GM04503 (cell line): ENCODE measurements around the gene SLC25A22.

Experiments used
- DNase-seq: peaks from one replicate; pipeline ENCODE4 v3.0.0-alpha.2; 2012; ENCODE audit warnings: low read depth

SLC25A22 gene

DNA sequence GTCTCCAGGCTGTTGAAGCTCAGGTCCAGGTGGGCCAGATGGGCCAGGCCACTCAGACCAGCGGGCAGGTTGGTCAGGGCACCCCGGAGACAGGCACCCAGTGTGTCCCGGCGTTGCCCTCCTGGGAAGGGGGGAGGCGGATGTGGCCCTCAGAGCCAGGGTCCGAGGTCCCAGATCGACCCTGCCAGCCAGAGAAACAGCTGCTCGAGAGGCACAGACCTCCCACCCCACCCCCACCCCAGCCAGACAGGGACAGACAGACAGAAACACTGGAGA, 5.3 kb upstream of the SLC25A22 start:
- no peak for DNase-seq

DNA sequence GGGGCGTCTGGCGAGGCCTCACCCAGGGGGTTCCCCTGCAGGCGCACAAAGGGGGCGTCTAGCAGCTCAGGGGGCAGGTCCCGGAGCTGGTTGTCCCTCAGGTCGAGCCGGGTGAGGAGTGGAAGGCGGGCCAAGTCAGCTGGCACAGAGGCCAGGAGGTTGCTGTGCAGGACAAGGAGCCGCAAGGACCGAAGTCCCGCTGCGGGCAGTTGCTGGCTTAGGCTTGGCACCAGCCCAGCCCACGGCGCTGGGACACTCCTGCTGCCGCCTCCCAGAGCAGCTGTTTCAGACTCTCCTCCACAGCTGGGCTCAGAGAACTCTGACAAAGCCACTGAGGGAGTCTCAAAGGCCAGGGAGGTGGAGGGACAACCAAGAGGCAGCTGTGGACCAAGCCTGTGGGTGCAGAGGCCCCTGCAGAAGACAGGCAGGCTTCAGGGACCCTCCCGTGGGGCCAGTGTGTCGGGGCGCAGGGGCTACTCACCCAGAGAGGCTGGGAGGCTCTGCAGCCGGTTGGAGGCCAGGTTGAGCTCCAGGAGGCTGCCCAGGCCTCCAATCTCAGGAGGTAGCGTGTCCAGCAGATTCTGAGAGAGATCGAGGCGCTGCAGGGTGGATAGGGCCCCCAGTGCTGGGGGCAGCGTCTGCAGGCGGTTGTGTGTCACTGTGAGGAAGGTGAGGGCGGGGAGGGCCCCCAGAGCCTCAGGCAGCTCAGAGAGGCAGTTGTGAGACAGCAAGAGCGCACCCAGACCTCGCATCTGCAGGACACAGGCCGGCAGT, 4.8 kb upstream of the SLC25A22 start:
- no peak for DNase-seq

DNA sequence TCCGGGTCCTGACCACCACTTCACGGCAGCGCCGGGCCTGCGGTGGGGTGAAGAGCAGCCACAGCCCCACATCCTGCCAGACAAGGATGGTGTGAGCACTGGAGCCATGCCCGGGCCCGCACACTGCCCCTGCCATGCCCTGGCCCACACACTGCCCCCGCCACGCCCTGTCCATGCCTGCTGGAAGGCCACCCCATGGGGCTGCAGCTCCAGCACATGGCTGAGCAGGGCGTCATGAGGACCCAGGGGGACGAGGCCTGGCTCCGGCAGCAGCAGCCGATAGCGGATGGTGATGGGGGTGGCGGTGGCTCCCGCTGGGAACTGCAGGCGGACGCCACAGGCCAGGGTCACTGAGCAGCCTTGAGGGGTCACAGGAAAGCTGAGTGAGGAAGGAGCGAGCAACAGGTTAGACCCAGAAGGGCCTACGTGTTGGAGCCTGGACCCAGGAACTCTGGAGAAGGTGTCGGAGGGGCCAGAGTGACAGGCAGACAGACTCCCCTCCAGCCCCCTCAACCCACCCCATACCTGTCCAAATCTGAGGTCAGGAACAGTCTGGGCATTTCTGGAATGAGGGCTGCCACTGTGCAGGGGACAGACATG, 4.0 kb upstream of the SLC25A22 start:
- no peak for DNase-seq

DNA sequence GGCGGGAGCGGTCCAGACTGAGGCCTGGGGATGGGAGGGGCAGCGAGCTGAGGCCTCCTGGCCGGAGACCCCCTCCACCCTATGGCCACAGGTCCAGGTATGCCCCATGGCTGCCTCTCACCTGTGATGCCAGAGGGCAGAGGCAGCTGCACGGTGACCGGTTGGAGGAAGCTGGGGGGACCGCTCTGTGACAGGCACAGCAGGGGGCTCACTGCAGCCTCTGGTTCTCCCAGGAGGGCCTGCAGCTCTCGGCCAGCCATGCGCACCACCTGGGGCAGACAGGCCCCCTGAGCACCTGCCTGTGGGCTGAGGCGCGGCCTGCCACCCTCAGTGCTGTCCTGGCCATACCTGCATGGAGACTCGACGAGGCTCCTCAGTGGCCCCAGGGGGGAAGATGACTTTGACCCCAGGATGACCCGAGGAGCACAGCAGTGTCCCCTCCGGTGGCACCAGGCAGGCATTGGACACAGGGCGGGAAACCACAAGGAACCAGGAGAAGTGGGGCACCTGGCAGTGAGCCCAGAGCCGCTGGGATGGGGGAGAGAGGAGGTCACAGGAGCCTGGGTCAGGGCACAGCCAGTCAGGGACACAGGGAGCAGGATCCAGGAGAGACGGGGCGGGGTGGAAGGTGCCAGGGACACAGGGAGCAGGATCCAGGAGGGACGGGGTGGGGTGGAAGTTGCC, 3.2 kb upstream of the SLC25A22 start:
- no peak for DNase-seq

DNA sequence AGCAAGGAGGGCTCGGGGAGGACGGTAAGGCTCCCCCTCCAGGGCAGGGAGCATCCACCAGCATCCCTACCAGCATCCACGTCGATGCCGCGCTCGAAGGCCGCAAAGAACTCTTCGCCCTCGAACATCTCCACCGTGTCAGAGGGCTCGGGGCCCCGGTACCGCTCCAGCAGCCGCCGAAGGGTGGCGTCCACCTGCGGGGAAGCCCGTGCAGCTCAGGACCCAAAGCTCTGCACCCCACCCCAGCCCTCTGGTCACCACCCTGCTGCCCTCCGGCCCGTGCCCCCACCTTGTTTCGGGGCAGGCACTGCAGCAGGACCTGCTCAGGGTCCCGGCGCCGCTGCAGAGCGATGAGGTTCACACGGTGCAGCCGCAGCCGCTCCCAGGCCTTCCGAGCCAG, 2.4 kb upstream of the SLC25A22 start:
- DNase-seq = no peak

DNA sequence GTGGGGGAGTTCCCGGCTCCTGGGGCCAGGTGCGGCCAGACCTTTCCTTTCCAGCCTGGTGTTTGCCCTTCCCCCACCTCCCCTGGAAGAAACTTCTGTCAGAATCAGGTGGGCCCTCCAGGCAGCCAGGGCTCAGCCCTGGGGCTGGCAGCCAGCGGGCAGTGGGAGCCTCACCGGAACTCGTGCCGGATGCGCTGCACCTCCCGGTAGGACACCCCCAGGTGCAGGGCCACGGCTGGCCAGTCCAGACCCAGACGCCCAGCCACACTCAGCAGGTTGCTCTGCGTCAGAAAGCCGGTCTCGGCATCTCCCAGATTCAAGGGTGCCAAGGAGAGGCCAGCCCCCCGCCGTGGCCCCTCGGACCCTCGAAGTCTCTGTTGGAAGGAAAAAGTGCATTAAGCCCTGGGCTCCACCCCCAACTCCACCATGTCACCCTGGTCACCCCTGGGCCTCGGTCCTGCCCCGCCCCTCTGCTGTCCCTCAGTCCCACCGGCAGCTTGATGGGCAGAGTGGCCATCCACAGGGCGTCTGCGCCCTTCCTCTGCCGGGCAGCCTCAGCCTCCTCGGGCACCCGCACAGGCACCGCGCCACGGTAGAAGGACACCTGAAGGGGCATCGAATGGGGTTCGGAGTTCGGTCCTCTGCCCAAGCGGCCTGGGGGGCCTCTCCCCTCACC, 1.7 kb upstream of the SLC25A22 start:
- no peak for DNase-seq

DNA sequence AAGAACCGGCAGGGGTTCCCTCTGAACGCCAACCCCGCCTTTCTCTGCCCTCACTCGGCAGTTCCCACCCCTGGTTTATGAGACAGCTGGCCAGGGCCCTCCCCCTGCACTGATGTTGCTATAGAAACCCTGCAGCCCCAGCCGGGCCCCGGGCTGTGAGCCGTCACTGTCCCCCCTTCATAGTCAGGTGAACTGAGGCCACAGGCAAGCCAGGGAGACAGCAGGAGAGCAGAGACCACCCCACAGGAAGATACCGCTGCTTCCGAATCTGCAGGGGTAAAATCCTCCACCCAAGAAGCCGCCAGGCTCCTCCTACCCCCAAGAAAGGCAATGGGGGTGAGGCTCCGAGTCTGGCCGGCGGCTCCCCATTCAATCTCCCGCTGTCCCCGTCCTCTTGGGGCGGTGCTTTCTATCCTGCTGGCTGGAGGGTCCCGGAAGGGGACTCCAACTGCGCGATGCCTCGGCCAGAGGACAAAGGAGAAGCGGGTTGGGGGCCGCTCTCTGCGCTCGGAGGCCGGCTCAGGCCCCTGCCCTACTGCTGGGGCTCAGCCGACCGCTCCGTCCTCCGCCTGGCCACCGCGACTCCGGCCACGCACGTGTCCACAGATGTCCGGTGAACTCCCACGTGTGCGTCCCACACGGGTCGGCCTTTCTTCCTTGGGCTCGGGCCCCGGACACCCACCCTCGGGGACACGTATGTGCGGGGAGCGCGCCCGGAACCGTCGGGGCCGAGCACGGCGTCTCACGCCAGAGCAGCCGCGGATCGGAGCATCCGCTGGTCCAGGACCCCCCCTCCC, 587 bp downstream of the SLC25A22 start:
- peak; percentile 42 for DNase-seq

DNA sequence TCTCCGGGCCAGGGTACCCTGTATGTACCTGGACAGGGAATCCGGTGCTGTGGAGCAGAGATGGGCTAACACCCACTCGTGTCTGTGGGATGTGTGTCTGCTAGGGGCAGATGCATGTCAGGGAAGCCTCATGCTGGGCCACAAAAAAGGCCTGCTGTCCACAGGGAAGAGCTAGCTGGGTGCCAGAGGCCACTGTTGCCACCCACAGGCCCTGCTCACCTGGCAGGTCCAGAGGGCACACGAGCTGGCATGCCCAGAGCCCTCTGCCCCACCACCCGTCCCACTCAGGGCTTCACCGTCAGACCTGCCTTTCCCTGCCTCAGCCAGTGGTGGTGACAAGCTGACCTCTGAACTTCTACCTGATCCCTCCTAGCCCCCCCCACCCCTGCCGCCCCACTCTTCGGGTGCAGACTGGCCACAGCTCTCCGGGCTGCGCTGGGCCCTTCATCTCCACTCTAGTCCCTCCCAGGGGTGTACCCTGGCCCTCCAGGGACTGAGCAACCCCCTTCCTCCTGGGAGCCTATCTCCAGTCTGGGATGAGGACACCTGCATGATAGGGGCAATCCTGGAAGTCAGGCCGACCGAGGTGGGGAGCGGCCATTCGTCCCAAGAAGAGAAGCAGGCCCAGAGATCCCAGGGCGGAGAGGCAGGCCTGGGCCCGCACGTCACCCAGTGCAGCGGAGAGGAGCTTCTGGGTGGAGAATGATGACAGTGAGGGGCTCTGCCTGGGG, 1.4 kb downstream of the SLC25A22 start:
- DNase-seq = no peak

DNA sequence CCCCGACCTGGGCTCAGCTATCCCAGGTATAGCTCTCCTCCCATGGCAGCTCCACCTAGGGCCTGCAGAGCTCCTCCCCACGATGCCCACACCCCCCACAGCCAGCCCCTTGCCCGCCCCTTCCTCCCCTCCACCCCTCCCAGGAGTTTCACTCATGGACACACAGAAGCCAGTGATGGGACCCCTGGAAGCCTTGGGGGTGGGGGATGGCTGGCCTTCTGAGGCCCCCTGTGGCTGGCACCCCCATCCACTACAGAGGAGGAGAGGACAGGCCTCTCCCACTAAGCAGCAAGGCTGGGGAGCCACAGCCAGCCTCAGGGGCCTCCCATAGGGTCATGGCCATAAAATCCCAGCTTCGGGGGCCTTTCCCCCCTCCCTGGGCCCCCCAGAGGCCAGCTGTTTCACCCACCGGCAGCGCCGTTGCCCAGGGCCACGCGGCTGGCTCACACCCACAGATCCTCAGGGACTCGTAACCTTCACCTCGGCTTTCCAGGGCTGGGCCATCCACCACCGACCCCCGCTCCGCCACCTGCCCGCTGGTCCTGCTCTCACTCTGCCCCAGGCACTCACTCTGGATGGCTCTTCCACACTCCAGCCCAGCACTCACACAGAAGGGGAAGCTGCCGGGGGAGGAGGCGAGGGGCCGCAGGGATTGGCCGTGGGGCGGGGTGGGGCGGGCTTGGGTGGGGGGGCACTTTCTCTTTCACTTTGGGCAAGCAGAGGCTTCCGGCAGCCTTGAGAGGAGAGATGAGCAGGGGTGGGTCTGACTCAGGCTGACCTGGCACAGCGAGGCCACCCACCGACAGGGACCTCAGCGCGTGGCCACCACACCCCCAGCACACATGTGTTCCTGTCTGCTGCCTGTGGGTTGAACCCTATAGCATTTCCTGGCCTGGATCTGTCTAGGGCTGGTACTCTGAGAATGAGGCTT, 2.2 kb downstream of the SLC25A22 start:
- DNase-seq = peak; percentile 34

DNA sequence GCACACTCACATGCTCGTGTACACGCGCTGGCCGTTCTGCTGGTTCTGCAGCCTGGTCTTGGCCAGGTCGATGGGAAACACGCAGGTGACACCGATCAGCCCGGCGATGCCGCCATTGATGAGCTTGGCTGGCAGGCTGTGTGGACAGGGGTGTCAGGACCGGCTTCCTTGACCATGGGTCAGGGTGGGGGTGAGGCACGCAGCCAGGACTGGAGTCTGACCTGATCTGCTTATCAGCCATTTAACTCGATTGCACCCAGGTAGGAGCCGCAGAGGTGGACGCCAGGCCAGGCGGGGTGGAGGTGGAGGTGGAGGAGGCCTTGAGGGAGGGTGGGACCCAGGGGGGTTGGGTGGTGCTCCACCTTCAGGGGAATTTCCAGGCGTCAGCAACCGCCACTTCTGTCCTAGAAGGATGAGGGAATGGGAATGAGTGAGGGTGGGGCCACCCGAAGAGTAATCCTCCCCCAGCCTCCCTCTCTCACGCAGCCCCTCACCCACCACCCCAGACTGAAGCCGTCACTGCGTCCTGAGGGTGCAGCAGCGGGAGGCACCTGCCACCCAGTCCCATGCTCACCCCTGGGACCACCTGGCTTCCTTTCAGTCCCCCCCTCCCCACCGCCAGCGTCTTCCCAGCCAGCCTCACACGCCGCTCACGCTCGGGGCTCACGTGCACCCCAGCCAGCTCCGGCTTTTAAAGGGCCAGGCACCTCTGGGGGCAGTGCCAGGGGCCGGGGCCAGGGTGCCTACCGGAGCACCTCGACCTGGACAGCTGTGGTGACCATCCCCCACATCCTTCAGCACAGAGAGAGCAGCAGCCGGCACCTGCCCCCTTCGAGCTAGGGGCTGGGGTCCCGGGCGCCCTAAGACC, 3.1 kb downstream of the SLC25A22 start:
- DNase-seq = no peak

DNA sequence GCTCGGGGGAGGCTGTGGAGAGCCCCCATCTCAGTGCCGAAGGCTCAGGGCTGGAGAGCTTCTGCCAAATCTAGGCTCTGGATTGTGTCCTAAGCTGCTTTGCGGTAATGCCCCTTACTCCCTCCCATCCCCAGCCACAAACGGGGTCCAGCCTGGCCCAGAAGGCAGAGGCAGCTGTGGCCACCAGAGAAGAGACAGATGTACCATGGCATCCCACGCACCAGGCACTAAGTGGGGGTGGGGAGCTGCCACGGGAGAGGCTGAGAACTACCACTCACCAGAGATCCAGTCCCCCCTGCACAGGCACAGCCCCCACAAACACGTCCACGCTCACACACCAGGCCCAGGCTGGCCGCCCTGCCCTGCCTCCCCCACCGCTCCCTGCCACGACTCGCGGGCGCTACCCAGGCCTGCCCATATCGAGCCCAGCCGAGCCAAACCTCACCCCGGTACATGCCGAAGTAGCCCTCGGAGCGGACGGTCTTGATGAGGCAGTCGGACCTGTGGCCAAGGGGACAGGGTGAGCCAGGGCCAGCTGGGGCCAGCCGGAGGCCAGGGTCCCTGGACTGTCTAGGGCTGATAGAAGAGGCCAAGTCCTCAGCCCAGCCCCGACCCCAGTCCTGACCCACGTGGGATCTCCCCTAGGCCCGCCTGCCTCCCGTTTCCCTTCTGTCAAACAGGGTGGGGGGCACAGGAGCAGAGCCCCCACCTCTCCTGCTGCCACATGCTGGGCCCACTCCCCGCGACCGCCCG, 3.9 kb downstream of the SLC25A22 start:
- DNase-seq = no peak

DNA sequence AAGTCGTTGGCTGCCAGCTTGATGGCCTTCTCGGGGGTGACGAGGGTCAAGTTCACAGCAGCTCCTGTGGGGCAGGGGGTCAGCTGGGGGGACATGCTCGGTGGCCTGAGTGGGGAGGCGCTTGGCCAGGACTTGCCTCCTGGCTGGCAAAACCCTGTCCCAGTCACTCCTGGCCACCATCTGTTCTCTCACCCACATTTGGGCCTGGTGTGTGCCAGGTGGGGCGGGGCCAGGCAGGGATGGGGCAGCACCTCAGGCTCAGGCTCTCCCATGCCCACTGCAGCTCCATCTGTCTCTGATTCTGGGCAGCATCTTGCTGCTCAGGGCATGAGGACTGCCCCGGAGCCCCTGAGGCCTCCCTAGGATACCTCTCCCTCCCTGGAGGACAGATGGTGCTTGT, 4.5 kb downstream of the SLC25A22 start:
- DNase-seq = no peak

DNA sequence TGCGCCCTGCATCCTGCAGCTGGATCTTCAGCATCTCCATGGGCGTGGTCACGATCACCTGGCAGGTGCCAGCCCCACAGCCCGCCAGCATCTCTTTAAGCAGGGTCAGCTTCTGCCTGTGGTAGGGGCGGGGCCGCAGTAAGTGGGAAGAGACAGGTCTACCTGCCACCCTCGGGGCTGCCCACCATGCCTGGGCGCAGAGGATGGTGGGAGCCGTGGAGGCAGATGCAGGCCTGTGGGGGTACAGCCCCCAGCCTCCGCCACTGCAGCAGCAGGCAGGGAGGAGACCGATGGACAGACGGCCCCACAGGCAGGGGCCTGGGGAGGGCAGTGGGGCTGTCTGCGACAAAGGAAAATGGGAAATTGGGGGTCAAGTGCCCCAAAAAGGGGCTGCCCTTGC, 5.2 kb downstream of the SLC25A22 start:
- DNase-seq = no peak

DNA sequence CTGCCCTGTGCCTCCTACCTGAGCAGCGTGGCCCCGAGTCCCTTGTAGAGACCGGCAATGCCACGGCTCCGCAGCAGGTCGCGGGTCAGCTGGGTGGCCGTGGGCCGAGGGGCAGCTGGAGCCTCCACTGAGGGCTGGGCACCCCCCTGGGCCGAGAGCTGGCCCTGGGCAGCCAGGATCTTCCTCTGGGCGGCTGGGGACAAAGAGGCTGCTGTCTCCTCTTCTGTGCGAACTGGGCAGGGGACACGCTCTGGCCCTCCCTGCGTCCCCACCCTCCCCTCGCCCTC, 5.6 kb downstream of the SLC25A22 start:
- no peak for DNase-seq

DNA sequence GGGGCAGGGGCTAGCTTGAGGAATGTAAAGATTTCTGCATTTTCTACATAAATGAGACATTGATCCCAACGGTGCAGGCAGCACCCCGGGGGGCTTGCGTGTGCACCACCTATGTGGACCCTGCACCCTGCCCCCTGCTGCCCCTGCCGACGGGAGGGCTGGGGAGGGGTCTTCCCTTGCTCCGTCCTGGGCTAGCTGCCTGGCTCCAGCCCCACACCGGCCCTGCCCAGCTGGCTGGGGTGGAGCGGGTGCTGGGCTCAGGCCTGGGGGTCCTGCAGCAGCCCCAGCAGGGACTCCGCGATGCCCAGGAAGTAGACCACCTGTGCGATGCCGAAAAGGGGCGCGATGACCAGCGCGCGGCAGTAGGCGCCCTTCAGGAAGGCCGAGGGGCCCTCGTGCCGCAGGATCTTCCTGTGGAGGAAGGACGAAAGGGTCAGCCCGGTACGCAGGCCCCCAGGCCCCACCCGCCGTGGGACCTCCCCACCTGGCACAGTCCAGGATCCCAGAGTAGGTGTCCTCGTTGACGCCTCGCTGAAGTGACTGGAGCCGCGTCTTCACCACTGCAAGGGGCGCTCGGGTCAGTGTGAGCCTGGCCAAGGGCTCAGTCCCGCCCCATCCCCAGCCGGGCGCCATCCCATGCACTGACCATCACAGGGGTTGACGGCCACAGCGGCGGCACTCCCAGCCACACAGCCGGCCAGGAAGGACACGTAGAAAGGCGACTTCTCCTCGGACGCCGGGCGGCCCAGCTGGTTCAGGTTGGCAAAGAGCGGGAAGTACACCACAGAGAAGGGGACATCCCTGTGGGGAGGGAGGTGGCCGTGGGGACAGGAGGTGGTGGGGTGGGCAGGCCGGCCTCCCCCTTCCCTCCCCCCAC, 6.2 kb downstream of the SLC25A22 start:
- no peak for DNase-seq

DNA sequence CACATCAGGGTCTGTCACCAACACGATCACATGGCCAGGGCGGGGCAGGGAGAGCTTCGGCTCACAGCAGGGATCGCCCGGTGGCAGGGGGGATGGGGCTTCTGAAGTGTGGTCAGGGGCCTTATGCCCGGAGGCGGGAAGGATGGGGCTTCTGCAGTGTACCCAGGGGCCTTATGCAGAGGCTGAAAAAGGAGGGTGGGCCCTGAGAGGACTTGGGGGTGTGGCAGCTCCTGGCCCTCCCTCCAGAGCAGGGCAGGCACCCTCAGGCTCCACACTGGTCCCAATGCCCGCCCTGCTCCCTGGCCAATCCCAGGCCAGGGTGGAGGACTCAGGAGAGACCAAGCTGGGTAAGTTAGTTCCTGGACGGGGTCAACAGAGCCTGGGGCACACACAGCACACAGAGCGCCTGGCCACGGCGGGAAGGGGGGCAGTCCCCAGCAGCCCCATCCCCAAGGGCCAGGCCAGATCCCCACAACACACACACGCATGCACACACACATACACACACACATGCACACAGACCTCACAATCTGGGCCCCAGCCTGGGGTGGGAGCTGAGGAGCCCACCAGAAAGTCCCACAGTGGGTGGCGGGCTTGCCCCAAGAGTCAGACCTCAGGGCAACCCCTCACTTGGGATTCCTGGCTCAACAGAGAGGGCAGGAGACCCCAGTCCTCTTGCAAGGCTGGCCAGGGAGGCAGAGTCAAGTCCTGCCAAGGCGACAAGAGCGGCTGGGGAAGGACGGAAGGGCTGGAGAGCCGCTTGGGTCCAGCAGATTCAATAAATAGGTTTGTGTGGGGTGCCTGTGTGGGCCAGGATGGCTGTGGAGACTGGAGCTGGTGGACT, 7.1 kb downstream of the SLC25A22 start:
- no peak for DNase-seq

DNA sequence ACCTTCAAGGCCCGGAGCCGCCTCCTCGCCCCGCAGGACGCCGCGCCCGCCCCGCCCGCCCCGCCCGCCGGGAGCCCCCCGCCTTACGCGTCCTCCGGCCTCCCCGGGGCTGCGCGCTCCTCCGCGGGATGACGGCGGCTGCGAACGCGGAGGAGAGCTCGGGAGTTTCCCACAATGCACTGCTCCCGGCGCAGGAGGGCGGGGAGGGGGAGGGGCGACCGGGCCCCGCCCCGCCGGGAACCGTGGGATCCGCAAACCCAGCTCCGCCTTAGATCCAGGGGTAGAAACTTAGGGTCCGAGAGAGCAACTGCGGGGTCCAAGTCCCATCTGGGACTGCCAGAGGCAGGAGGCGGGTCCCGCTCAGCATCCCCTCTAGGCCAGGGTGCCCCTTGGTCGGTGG, 8.1 kb downstream of the SLC25A22 start, which contains the start of gene CEND1:
CEND1 (minus strand) TSS at position 148 of the 400 bp plus-strand sequence. CDS start 1,514 bp downstream, outside the sequence.
- no peak for DNase-seq
